Naive thymus-derived CD8-positive, alpha-beta T cell (primary cell): ENCODE measurements around the gene PIK3R1. TPM values are rescaled to one million over a fixed set of nuclear protein-coding genes. Genes with fewer than 3 reads are reported as not detected.

Experiments
- ATAC-seq, 2 donors: fragments of 150-1000 bp; cut with Tn5 transposase in 1 of 2; sonication (Bioruptor Pico), chemical (Tn5 transposase) in 1 of 2; 1 replicate in 1 of 2; 2 replicates in 1 of 2; pipeline ENCODE4 v1.10.0; 2021; ENCODE audit warnings: mild to moderate bottlenecking in 2 of 2, moderate library complexity in 2 of 2
- POLR2A ChIA-PET: fragments of 350-600 bp; sonication (Branson Sonifier 250); formaldehyde crosslinking; loops from one replicate; lab custom pipeline; 2021; ENCODE audit warnings: antibody characterized with exemption; lab: Charles Lee
- DNase-seq, 10 donors: peaks; one replicate each; pipeline versions ENCODE4 v3.0.0 to v3.0.0-alpha.2; 2020 to 2022
- H3K27ac Mint-ChIP-seq, 10 donors: one replicate each; pipeline ENCODE4 v1.8.0; 2020 to 2022; ENCODE audit warnings: mild to moderate bottlenecking in 10 of 10, mixed read lengths in 10 of 10, moderate library complexity in 4 of 10, inconsistent platforms in 1 of 10
- H3K27me3 Mint-ChIP-seq, 5 donors: one replicate each; pipeline ENCODE4 v1.8.0; 2021 to 2022; ENCODE audit warnings: mixed read lengths in 5 of 5
- H3K36me3 Mint-ChIP-seq, 3 donors: one replicate each; pipeline ENCODE4 v1.8.0; 2020 to 2022; ENCODE audit warnings: mixed read lengths in 3 of 3, mild to moderate bottlenecking in 2 of 3, inconsistent platforms in 1 of 3
- H3K4me1 Mint-ChIP-seq, 4 donors: one replicate each; pipeline ENCODE4 v1.8.0; 2021 to 2022; ENCODE audit warnings: mixed read lengths in 4 of 4
- H3K4me3 Mint-ChIP-seq, 10 donors: one replicate each; pipeline ENCODE4 v1.8.0; 2020 to 2022; ENCODE audit warnings: mild to moderate bottlenecking in 10 of 10, mixed read lengths in 10 of 10, moderate library complexity in 6 of 10, inconsistent platforms in 1 of 10
- H3K9me3 Mint-ChIP-seq, 9 donors: one replicate each; pipeline ENCODE4 v1.8.0; 2020 to 2022; ENCODE audit warnings: mixed read lengths in 9 of 9, mild to moderate bottlenecking in 3 of 9, inconsistent platforms in 1 of 9, moderate library complexity in 1 of 9
- polyA plus RNA-seq, 3 donors: library from polyadenylated mRNA; unstranded; fragments of 300-500 nt; fragmentation: Illumina TruSeq; gene quantifications; one replicate each; pipeline ENCODE4 v1.2.3, GENCODE V29; 2021
- total RNA-seq, 8 experiments: library from RNA in 2 of 8; stranded (reverse) in 2 of 8; gene quantifications; one replicate each; pipeline ENCODE4 v1.2.3 and lab custom pipeline; 2021 to 2026

The PIK3R1 gene
- total and polyA plus RNA-seq, 5 experiments from 2014 or later = 69.1 to 98.3 (median 91.4) TPM

DNA sequence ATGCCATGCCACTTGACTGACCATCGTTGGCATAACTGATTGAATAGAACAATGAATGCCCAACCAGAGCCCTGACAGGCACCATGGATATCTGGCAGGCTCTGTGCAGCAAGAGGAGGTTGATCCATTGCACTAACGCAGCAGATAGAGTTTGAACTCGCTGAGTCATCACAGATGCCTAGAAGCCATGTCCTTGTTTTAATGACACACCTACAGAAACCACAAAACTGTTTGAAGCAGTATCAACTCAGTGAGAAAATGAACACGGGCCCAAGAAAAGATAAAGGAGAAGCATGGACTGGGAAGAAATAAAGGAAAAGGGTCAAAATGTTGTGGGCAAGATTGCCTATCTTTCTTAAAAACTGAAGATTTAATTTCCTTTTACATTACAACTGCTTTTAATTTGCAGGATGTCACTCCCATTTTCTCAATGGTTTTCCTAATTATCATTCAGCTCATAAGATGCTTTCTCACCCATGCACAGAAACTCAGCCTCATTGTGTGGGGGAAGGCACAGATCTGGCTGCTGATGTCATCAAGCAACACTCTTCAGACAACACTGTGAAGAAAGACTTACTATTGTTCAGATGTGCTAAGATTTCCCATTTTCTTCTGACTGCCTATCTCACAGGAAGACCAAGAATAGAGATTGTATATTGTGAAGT is 129.0 kb downstream of the PIK3R1 start:
- Mint-ChIP-seq H3K9me3 (peaks cover 0 to 13% (median 7%) of the 10 kb centered on the region in 9 donors), H3K4me3 (peak overlapping the region in 1 of 10 donors; percentile 3), H3K27ac (peak overlapping the region in 2 of 10 donors; percentile 5 to 21), H3K4me1 (peaks cover 3 to 19% (median 8%) of the 10 kb centered on the region in 4 donors), H3K27me3 (no peaks in the 10 kb centered on the region), H3K36me3 (peaks cover 0 to 7% (median 3%) of the 10 kb centered on the region in 3 donors)
- POLR2A ChIA-PET = no interaction called here
- no peak for DNase-seq
- ATAC-seq = no peak

DNA sequence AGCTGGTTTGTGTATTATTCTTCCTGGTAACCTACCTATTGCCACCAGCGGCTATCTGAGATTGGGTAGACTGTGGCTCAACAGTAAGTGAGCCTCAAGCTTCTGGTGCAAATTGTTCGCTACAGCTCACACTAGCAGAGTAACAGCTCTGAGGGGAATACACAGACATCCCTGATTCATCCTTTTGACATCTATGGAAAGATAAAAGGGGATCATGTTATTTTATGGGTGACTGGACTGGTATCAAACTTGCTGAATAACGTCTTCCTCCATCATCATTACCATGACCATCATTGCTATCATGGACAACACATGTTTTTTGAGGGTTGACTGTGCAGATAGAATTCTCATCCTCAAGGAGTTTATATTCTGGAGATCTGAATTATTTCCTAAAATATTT is 129.6 kb downstream of the PIK3R1 start:
- POLR2A ChIA-PET = no interaction called here
- Mint-ChIP-seq H3K27ac (peak overlapping the region in 1 of 10 donors; percentile 5), H3K36me3 (peaks cover 0 to 7% (median 3%) of the 10 kb centered on the region in 3 donors), H3K27me3 (no peaks in the 10 kb centered on the region), H3K4me3 (no peak overlapping the region), H3K9me3 (peaks cover 0 to 13% (median 7%) of the 10 kb centered on the region in 9 donors), H3K4me1 (peaks cover 3 to 19% (median 8%) of the 10 kb centered on the region in 4 donors)
- ATAC-seq (no peak), DNase-seq (no peak)

DNA sequence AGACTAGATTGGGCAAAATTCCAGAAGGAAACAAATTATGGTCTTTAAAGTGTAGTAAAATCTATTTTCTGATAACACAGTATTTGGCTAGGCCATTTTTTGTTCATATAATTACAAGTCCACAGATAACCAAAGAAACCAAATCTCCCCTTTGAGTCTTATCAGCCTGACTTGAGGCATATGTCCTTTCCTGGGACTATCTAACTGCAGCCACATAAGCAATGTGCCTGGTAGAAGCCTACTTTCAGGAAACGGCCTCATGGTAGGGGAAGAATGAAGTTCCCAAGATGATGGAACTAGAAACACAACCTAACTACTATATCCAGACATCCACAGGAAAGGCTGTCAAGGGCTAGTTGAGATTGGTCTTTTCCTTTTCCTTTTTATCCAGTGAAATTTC is 130.0 kb downstream of the PIK3R1 start:
- H3K4me3 Mint-ChIP-seq = no peak overlapping the region
- POLR2A ChIA-PET = no interaction called here

GRCh38 chr5:68347536-68347935 is 132.0 kb downstream of the PIK3R1 start:
- H3K4me3 Mint-ChIP-seq = no peak overlapping the region
- H3K27ac Mint-ChIP-seq = no peak overlapping the region
- peaks cover 0 to 13% (median 7%) of the 10 kb centered on the region in 9 donors for H3K9me3 Mint-ChIP-seq
- ATAC-seq (no peak), DNase-seq (no peak)
- POLR2A ChIA-PET = no interaction called here
- no peaks in the 10 kb centered on the region for H3K27me3 Mint-ChIP-seq
- H3K4me1 Mint-ChIP-seq = peaks cover 3 to 19% (median 8%) of the 10 kb centered on the region in 4 donors
- peaks cover 0 to 7% (median 3%) of the 10 kb centered on the region in 3 donors for H3K36me3 Mint-ChIP-seq

More for the DNA sequence above, 130.0 kb downstream of the PIK3R1 start:
- H3K36me3 Mint-ChIP-seq = peaks cover 0 to 7% (median 3%) of the 10 kb centered on the region in 3 donors
- no peaks in the 10 kb centered on the region for H3K27me3 Mint-ChIP-seq
- no peak for DNase-seq
- H3K27ac Mint-ChIP-seq = no peak overlapping the region
- ATAC-seq = no peak
- peaks cover 0 to 13% (median 7%) of the 10 kb centered on the region in 9 donors for H3K9me3 Mint-ChIP-seq
- peaks cover 3 to 19% (median 8%) of the 10 kb centered on the region in 4 donors for H3K4me1 Mint-ChIP-seq

- Mint-ChIP-seq H3K9me3 (peaks cover 0 to 13% (median 7%) of the 10 kb centered on the region in 9 donors), H3K4me1 (peaks cover 3 to 19% (median 8%) of the 10 kb centered on the region in 4 donors), H3K36me3 (peaks cover 0 to 7% (median 3%) of the 10 kb centered on the region in 3 donors), H3K27ac (no peak overlapping the region), H3K27me3 (no peaks in the 10 kb centered on the region), H3K4me3 (no peak overlapping the region)
- no peak for ATAC-seq
- POLR2A ChIA-PET = no interaction called here
- DNase-seq = no peak
Measured at GRCh38 chr5:68348447-68349222, 133.1 kb downstream of the PIK3R1 start.

GRCh38 chr5:68350176-68350575 is 134.6 kb downstream of the PIK3R1 start:
- no peak for DNase-seq
- POLR2A ChIA-PET = no interaction called here
- Mint-ChIP-seq H3K36me3 (peaks cover 0 to 7% (median 3%) of the 10 kb centered on the region in 3 donors), H3K9me3 (peaks cover 0 to 13% (median 7%) of the 10 kb centered on the region in 9 donors), H3K4me1 (peaks cover 0 to 7% (median 0%) of the 10 kb centered on the region in 4 donors), H3K27ac (no peak overlapping the region), H3K4me3 (no peak overlapping the region), H3K27me3 (no peaks in the 10 kb centered on the region)
- no peak for ATAC-seq
